Fibroblast of lung (primary cell): ENCODE measurements around the gene CCDC102B. TPM values are rescaled to one million over a fixed set of nuclear protein-coding genes. Genes with fewer than 3 reads are reported as not detected.

Experiments used
- DNase-seq, 2 donors: peaks; one replicate each; pipeline versions ENCODE4 v3.0.0 to v3.0.0-alpha.2; 2010; ENCODE audit warnings: low read depth in 2 of 2
- H2AFZ ChIP-seq: 2 replicates; pipeline ENCODE4 v1.5.1; 2012; ENCODE audit warnings: low read length, control low read depth, inconsistent platforms
- H3K27ac ChIP-seq: 2 replicates; pipeline ENCODE4 v1.5.1; 2011; ENCODE audit warnings: low read length, control low read depth; ENCODE audit not compliant: insufficient read depth
- H3K27me3 ChIP-seq: 2 replicates; pipeline ENCODE4 v1.5.1; 2011; ENCODE audit warnings: mild to moderate bottlenecking, low read length; ENCODE audit not compliant: control insufficient read depth, insufficient read depth
- H3K36me3 ChIP-seq: 2 replicates; pipeline ENCODE4 v1.5.1; 2011; ENCODE audit warnings: low read length; ENCODE audit not compliant: control insufficient read depth, insufficient read depth
- H3K4me1 ChIP-seq: 2 replicates; pipeline ENCODE4 v1.5.1; 2011; ENCODE audit warnings: low read length; ENCODE audit not compliant: control insufficient read depth, insufficient read depth; ENCODE audit errors: extremely low read depth
- H3K4me2 ChIP-seq: 2 replicates; pipeline ENCODE4 v1.5.1; 2011; ENCODE audit warnings: low read length, control low read depth; ENCODE audit not compliant: insufficient read depth; ENCODE audit errors: extremely low read depth
- H3K4me3 ChIP-seq, 4 experiments: fragments of 200-600 bp in 1 of 4; sonication (generic) in 1 of 4; replicated peaks in 1 of 4; 2 replicates each; pipeline ENCODE4 v1.5.1; 2011 to 2016; ENCODE audit warnings: low read length in 4 of 4, low read depth in 3 of 4, mild to moderate bottlenecking in 3 of 4, control low read depth in 2 of 4, inconsistent platforms in 1 of 4, mixed read lengths in 1 of 4; ENCODE audit not compliant: insufficient read depth in 1 of 4; ENCODE audit errors: control extremely low read depth in 1 of 4
- H3K79me2 ChIP-seq: 2 replicates; pipeline ENCODE4 v1.5.1; 2012; ENCODE audit warnings: mild to moderate bottlenecking, low read length, inconsistent platforms; ENCODE audit not compliant: control insufficient read depth, insufficient read depth
- H3K9ac ChIP-seq: 2 replicates; pipeline ENCODE4 v1.5.1; 2011; ENCODE audit warnings: mild to moderate bottlenecking, low read length, control low read depth; ENCODE audit not compliant: insufficient read depth
- H3K9me3 ChIP-seq: 2 replicates; pipeline ENCODE4 v1.5.1; 2012; ENCODE audit warnings: low read depth, low read length; ENCODE audit not compliant: control insufficient read depth, insufficient read depth
- H4K20me1 ChIP-seq: 2 replicates; pipeline ENCODE4 v1.5.1; 2011; ENCODE audit warnings: low read length; ENCODE audit not compliant: control insufficient read depth, insufficient read depth; ENCODE audit errors: extremely low read depth
- CTCF ChIP-seq, 2 donors: IDR thresholded peaks in 1 of 2; conservative IDR thresholded peaks in 1 of 2; 1 replicate in 1 of 2; 2 replicates in 1 of 2; pipeline ENCODE4 v1.5.1; 2011 to 2012; ENCODE audit warnings: low read length in 2 of 2, control low read depth in 1 of 2, inconsistent platforms in 1 of 2, low read depth in 1 of 2, mild to moderate bottlenecking in 1 of 2
- EZH2 ChIP-seq: IDR thresholded peaks from 2 replicates; pipeline ENCODE4 v1.5.1; 2012; ENCODE audit warnings: low read length, control low read depth, mild to moderate bottlenecking; ENCODE audit errors: missing control alignments
- polyA plus RNA-seq, 2 donors: library from polyadenylated mRNA; depleted of rRNA in 1 of 2; stranded (reverse) in 1 of 2; unstranded in 1 of 2; fragments of >200 nt; gene quantifications; 2 replicates each; pipeline ENCODE4 v1.2.1, GENCODE V29; 2011 to 2012; ENCODE audit warnings: missing spikeins in 1 of 2
- total RNA-seq: library from RNA; depleted of rRNA; stranded (reverse); fragments of >200 nt; gene quantifications from 2 replicates; pipeline ENCODE4 v1.2.1, GENCODE V29; 2014

The CCDC102B gene
- total and polyA plus RNA-seq, 2 donors (not counting 1 experiment from before 2014, with no cell fraction given), result 33.7 to 35.3 TPM

GRCh38 chr18:68893354-68893753, 95.5 kb downstream of the CCDC102B start:
- H3K36me3 ChIP-seq, result peaks cover 2% of the 10 kb centered on the region

GRCh38 chr18:68897286-68897685, 99.4 kb downstream of the CCDC102B start:
- H3K36me3 ChIP-seq, result peaks cover 2% of the 10 kb centered on the region
- H3K79me2 ChIP-seq, result no peaks in the 10 kb centered on the region
- H2AFZ ChIP-seq, result no peak overlapping the region
- TF ChIP-seq EZH2, result no peak
- TF ChIP-seq CTCF (conservative IDR thresholded peaks at IDR 0.05 in 1 of 2, IDR thresholded peaks at IDR 0.05 in 1 of 2; ENCODE audit: low read depth in 1 of 2, low read length in 2 of 2), result no peak
- no peak overlapping the region for H3K27ac ChIP-seq
- no peaks in the 10 kb centered on the region for H4K20me1 ChIP-seq
- no peaks in the 10 kb centered on the region for H3K9me3 ChIP-seq
- no peaks in the 10 kb centered on the region for H3K27me3 ChIP-seq
- DNase-seq, result no peak
- H3K4me2 ChIP-seq, result no peak overlapping the region
- no peak overlapping the region for H3K4me3 ChIP-seq
- H3K4me1 ChIP-seq, result no peaks in the 10 kb centered on the region
- H3K9ac ChIP-seq, result no peak overlapping the region

More at GRCh38 chr18:68893354-68893753, 95.5 kb downstream of the CCDC102B start:
- H3K4me3 ChIP-seq, result no peak overlapping the region
- DNase-seq, result no peak
- no peaks in the 10 kb centered on the region for H3K4me1 ChIP-seq
- no peaks in the 10 kb centered on the region for H3K9me3 ChIP-seq
- no peaks in the 10 kb centered on the region for H3K27me3 ChIP-seq
- TF ChIP-seq EZH2 (no peak), CTCF (conservative IDR thresholded peaks at IDR 0.05 in 1 of 2, IDR thresholded peaks at IDR 0.05 in 1 of 2; ENCODE audit: low read depth in 1 of 2, low read length in 2 of 2) (no peak)
- peak overlapping the region; percentile 44 for H3K4me2 ChIP-seq
- H3K79me2 ChIP-seq, result no peaks in the 10 kb centered on the region
- no peaks in the 10 kb centered on the region for H4K20me1 ChIP-seq
- peak overlapping the region; percentile 39 for H2AFZ ChIP-seq
- no peak overlapping the region for H3K27ac ChIP-seq
- H3K9ac ChIP-seq, result no peak overlapping the region

- Histone ChIP-seq H3K27me3 (no peaks in the 10 kb centered on the region), H3K36me3 (no peaks in the 10 kb centered on the region)
Observed at GRCh38 chr18:68909579-68909978, 111.7 kb downstream of the CCDC102B start.

More at GRCh38 chr18:68909579-68909978, 111.7 kb downstream of the CCDC102B start:
- no peak overlapping the region for H3K9ac ChIP-seq
- H2AFZ ChIP-seq, result no peak overlapping the region
- DNase-seq, result no peak
- no peaks in the 10 kb centered on the region for H3K79me2 ChIP-seq
- no peaks in the 10 kb centered on the region for H3K9me3 ChIP-seq
- no peaks in the 10 kb centered on the region for H4K20me1 ChIP-seq
- no peak overlapping the region for H3K4me3 ChIP-seq
- H3K27ac ChIP-seq, result no peak overlapping the region
- H3K4me2 ChIP-seq, result no peak overlapping the region
- H3K4me1 ChIP-seq, result no peaks in the 10 kb centered on the region
- no peak for TF ChIP-seq EZH2
- no peak for TF ChIP-seq CTCF (conservative IDR thresholded peaks at IDR 0.05 in 1 of 2, IDR thresholded peaks at IDR 0.05 in 1 of 2; ENCODE audit: low read depth in 1 of 2, low read length in 2 of 2)
